Measurements from ENCODE around the gene CCDC178.
A peak's percentile ranks its signal among the peaks of the same experiment; 100 is the strongest.
"Not testable (repeated sequence)": the region's sequence is repeated elsewhere in the genome, so short reads cannot be mapped to it uniquely, and the experiment has no call there.

CCDC178 gene

GRCh38 chr18:33356735-33357134 lies 83.8 kb downstream of the CCDC178 start:
- DNase-seq (ENCODE audit: low read depth, low spot score): no peak

GRCh38 chr18:33355756-33356155 lies 84.8 kb downstream of the CCDC178 start:
- no peak for DNase-seq (ENCODE audit: low read depth, low spot score)

GRCh38 chr18:33355263-33355662 lies 85.3 kb downstream of the CCDC178 start:
- DNase-seq (ENCODE audit: low read depth, low spot score): no peak

- no peak for DNase-seq (ENCODE audit: low read depth, low spot score)
Measured at GRCh38 chr18:33350256-33350655, 90.3 kb downstream of the CCDC178 start.

- not testable (repeated sequence) for DNase-seq (ENCODE audit: low read depth, low spot score)
Measured at GRCh38 chr18:33339733-33340132, 100.8 kb downstream of the CCDC178 start.

GRCh38 chr18:33334781-33335180 lies 105.7 kb downstream of the CCDC178 start:
- DNase-seq (ENCODE audit: low read depth, low spot score): no peak

GRCh38 chr18:33330711-33331110 lies 109.8 kb downstream of the CCDC178 start:
- DNase-seq (ENCODE audit: low read depth, low spot score): no peak

- no peak for DNase-seq (ENCODE audit: low read depth, low spot score)
Measured at GRCh38 chr18:33326975-33327374, 113.5 kb downstream of the CCDC178 start.

- no peak for DNase-seq (ENCODE audit: low read depth, low spot score)
Measured at GRCh38 chr18:33317640-33318039, 122.9 kb downstream of the CCDC178 start.

- no peak for DNase-seq (ENCODE audit: low read depth, low spot score)
Measured at GRCh38 chr18:33316146-33316587, 124.4 kb downstream of the CCDC178 start.

- DNase-seq (ENCODE audit: low read depth, low spot score): no peak
Measured at GRCh38 chr18:33307520-33307919, 133.0 kb downstream of the CCDC178 start.

- DNase-seq (ENCODE audit: low read depth, low spot score): no peak
Measured at GRCh38 chr18:33304277-33304676, 136.2 kb downstream of the CCDC178 start.

- no peak for DNase-seq (ENCODE audit: low read depth, low spot score)
Measured at GRCh38 chr18:33291539-33291938, 149.0 kb downstream of the CCDC178 start.

- DNase-seq (ENCODE audit: low read depth, low spot score): no peak
Measured at GRCh38 chr18:33288082-33288716, 152.3 kb downstream of the CCDC178 start.

GRCh38 chr18:33282709-33283333 lies 157.7 kb downstream of the CCDC178 start:
- no peak for DNase-seq (ENCODE audit: low read depth, low spot score)

- DNase-seq (ENCODE audit: low read depth, low spot score): no peak
Measured at GRCh38 chr18:33282142-33282541, 158.4 kb downstream of the CCDC178 start.

- DNase-seq (ENCODE audit: low read depth, low spot score): no peak
Measured at GRCh38 chr18:33277431-33277830, 163.1 kb downstream of the CCDC178 start.

GRCh38 chr18:33275843-33276242 lies 164.7 kb downstream of the CCDC178 start:
- no peak for DNase-seq (ENCODE audit: low read depth, low spot score)

- DNase-seq (ENCODE audit: low read depth, low spot score): no peak
Measured at GRCh38 chr18:33270297-33270696, 170.2 kb downstream of the CCDC178 start.

GRCh38 chr18:33269223-33269622 lies 171.3 kb downstream of the CCDC178 start:
- no peak for DNase-seq (ENCODE audit: low read depth, low spot score)

- DNase-seq (ENCODE audit: low read depth, low spot score): peak; percentile 13
Measured at GRCh38 chr18:33264566-33264965, 176.0 kb downstream of the CCDC178 start.

- DNase-seq (ENCODE audit: low read depth, low spot score): no peak
Measured at GRCh38 chr18:33239298-33239697, 201.2 kb downstream of the CCDC178 start.

- no peak for DNase-seq (ENCODE audit: low read depth, low spot score)
Measured at GRCh38 chr18:33232318-33232626, 208.2 kb downstream of the CCDC178 start.

Measured in astrocyte of the hippocampus (primary cell).